Thyroid gland (tissue), 4 donors: ENCODE data around the gene WFIKKN2.

Experiments used
- CTCF ChIP-seq, 6 experiments: fragments of 200-600 bp in 3 of 6; fragments of 450-650 bp in 3 of 6; sonication (generic) in 3 of 6; IDR thresholded peaks; one replicate each; pipeline ENCODE4 v1.5.1; 2016 to 2019; ENCODE audit warnings: antibody characterized with exemption in 6 of 6, mild to moderate bottlenecking in 2 of 6, inconsistent platforms in 1 of 6, moderate library complexity in 1 of 6
- POLR2A ChIP-seq, 2 donors: fragments of 450-650 bp; IDR thresholded peaks; one replicate each; pipeline ENCODE4 v1.6.1; 2017; ENCODE audit warnings: antibody characterized with exemption in 2 of 2, mild to moderate bottlenecking in 2 of 2, moderate library complexity in 1 of 2

DNA sequence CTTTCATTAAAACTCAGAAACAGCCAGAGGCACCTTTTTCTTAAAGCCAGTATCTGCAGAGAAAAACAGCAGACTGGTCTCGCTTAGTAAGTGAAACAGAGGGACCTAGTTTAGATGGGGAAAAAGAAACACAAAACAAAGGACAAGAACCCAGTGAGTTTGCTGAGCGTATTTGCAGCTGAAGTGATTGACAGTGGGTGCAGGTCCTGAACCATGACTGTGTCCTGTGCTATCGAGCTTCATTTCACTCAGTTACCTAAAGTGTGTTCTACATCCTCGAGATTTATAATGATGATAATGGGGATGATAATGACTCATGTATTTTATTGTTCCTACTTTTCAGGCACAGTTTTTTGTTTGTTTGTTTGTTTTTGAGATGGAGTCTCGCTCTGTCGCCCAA lies 31.7 kb upstream of the WFIKKN2 start:
- TF ChIP-seq CTCF (IDR thresholded peaks at IDR 0.05) (no peak), POLR2A (IDR thresholded peaks at IDR 0.05) (no peak)
